HG03354 (cell line): Measurements from ENCODE around the gene RUNX1.
"Not testable (repeated sequence)": the region's sequence is repeated elsewhere in the genome, so short reads cannot be mapped to it uniquely, and the experiment has no call there.

Source experiments
- ATAC-seq: cut with Tn5 transposase; IDR thresholded peaks from one replicate; pipeline ENCODE4 v1.9.1; 2021; ENCODE audit warnings: mild to moderate bottlenecking; ENCODE audit not compliant: unreplicated experiment, poor library complexity, severe bottlenecking

RUNX1 gene

DNA sequence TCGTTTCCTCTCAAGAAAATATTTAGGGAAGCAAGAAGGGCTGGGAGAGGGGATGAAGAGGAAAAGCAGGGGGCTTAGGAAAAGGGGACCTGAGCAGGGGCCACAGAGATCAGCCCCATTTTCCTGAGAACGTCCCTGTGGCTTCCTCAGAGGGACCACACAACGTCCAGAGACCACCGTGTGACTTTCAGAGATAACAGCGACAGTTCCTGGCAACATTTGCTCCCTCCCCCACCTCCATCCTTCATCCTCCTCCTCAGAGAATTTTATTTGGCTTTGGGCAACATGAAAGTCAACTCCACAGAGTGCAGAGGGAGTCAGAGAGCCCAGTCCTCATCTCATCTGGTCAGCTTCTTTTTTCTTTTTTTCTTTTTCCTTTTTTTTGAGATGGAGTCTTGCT, 50.9 kb downstream of the RUNX1 start:
- no peak for ATAC-seq

DNA sequence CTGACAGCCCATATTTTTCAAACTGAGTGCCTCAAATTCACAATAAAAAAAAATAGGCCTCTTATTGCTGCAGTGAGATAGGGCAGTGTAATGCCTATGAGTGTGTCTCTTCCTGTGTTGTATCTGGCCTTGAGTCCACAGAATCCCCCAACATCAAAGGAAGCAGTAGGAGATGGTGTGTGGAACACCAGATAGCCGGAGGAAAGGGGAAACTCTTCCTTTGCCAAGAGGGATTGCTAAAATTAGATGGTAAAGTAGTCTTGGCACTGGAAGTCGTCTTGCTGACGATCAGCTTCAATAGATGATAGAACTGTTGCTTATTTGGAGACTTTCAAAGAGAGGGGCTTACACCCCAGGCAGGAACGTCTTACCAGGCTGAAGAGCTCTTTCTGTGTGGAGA, 51.8 kb downstream of the RUNX1 start:
- ATAC-seq, result no peak

DNA sequence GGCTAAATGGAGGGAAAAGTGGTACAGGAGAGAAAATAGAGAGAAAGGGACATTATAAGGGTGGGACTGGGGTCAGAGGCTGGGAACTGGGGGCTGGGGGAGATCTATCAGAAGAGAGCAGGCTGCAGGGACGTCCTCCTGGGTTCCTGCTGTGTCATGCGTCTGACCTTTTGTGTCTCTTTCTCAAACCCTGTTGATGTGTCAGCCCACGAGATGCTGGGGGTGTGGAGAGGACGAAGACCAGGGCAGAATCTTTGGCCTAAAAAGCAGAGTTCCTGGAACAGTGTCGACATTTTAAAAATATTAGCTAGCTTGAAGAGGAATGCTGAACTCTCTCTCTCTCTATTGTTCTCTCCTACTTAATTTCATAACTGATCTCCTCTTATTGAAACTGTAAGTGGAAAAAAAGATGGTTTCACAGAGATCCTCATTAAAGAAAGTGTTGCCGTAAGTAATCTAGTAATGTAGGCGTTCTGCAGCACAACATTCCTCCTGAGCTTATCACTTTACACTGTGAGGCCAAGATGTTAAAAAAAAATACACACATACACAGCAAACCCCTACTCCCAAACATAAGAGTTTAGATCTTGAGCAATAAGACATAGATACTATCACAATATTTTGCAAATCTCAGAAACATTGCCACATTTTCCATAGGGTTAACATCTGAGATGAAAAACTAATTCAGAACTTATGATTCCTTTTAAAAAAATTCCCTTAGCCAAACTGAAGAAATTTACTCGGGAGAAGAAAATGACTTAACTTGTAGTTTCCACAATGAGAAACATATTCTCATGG, 52.6 kb downstream of the RUNX1 start:
- ATAC-seq, result no peak

DNA sequence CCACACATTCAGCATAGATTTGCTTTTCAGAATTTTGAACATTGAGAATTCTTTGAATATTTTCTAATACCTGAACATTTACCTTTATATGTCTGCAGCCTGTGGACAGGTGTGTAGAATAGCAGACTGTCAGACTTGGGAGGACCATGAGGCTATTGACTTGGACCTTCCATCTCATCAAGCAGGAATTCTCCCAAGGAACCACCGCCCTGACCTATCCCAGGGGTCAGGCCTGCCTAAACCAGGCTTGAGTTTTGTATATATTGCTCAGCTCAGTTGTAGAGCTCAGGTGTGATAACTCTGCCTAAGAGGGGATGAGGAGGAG, 53.2 kb downstream of the RUNX1 start:
- ATAC-seq, result no peak

DNA sequence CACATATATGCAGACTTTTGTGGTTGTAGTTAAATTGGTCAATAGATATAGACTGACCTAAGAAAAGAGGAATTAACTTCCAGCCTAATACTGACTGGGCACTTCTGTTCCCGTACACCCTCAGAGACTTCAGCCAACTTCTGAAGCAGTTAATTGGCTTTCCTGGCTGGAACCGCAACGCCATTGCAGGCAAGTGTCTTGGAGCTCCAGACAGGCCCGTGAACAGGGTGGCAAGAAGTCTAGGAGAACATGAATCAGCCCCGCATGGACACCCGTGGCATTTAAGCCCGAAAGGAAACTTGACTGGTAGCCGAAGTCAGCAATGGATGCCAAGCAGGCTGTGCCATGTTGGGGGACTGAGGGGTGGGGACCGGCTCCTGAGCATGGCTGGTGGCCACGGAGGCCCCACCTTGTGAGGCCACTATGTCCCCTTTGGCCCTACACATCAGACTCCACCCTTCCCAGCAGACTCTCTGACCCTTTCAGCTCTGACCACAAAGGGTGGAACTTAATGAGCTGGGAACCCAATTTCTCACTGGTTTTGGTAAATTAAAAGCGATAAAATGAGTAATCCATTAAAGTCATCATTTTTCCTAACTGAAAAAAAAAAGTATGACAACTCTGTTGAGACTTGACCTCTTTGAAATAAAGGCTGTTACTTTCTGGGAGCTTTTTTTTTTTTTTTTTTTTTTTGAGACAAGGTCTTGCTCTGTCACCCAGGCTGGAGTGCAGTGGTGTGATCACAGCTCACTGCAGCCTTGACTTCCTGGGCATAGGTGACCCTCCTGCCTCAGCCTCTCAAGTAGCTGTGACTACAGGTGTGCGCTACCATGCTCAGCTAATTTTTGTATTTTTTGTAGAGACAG, 54.1 kb downstream of the RUNX1 start:
- no peak for ATAC-seq

DNA sequence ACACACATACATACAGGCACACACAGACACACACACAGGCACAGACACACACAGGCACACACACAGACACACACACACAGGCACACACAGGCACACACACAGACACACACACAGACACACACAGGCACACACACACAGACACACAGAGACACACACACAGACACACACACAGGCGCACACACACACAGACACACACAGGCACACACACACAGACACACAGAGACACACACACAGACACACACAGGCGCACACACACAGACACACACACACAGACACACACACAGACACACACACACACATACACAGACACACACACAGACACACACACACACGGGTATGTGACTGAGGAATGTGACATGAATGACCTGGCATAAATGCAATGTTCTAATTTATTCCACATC, 55.6 kb downstream of the RUNX1 start:
- not testable (repeated sequence) for ATAC-seq

DNA sequence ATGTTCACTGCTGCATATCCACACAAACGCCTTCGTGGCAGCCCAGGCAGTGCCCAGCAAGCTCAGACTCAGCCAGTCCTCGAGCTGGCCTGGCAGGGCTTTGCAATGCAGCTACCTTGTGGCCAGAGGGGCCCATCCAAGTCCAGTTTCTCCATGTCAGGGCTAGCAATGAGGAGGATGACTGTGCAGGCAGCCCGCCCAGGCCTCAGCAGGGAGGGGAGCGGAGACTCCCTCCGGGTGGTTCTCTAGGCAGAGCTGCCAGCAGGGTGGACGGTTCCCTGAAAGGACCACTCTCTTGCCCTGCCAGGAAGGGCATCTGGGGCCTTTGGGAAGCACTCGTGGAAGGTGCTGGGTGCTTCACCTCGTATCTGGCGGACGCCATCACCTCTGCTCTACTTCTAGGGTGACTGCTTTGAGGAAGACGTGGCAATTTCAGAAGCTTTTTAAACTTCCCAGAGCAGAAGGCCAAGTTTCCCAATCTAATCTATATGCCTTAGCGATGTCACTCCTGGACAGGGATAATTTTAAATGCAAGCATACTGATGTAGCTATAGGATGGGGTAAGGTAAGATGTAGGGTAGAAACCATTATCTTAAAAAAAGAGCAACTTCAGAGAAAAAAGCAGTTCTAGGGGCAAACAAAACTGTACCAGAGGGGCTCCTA, 56.2 kb downstream of the RUNX1 start:
- no peak for ATAC-seq

DNA sequence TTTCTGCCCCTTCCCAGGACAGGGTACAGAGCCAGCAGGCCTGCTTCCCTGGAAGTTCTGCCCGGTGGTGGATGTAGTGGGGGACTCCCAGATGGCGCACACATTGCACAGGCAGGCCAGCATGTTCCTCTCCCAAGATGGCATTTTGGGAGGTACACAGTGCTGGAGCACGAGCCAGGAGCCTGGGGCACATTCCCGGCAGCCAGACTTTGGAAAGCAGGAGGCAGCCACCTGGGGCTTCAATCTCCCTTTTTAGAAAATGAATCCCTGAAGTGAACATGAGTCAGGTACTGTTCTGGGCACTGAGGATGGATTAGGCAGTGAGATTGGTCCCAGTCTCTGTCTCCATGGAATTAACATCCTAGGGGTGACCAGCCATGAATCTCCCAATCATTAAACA, 56.9 kb downstream of the RUNX1 start:
- no peak for ATAC-seq

DNA sequence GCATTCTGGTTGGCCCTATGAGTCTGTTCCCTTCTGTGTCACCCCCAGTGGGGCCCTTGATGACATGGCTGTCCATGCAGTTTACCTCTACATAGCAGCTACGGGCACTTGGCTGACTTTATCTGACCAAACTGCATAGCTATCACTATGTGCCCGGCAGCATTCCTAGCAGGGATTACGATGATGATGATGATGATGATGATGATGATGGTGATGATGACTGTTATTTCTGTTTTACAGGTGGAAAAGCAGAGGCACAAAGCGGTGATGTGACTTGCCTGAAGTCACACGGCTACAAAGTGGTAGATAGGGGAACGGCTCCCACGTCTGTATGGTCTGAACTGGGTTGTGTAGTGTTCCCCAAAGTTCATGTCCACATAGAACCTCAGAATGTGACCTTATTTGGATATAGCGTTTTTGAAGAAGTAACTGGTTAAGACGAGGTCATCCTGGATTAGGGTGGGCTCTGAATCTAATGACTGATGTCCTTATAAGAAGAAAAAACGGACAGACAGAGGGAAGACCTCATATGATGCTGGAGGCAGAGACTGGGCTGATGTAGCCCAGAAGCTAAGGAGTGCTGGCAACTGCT, 57.6 kb downstream of the RUNX1 start:
- ATAC-seq, result no peak

DNA sequence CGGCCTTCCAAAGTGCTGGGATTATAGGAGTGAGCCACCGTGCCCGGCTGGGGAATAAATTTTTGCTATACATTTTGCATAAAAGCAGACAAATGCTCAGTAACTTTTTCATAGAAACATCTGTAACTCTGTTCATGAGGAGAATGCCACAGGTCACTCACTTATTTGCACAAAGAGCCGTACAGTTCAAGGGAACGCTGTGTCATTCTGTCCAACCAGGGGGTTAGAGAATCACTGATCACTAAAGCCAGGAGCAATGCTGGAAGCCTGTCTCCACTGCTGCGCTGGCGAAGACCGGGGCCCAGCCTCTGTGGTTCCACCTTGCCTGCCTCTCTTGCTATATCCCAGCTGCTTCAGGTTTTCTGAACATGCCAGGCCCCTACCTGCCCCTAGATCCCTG, 58.3 kb downstream of the RUNX1 start:
- no peak for ATAC-seq

DNA sequence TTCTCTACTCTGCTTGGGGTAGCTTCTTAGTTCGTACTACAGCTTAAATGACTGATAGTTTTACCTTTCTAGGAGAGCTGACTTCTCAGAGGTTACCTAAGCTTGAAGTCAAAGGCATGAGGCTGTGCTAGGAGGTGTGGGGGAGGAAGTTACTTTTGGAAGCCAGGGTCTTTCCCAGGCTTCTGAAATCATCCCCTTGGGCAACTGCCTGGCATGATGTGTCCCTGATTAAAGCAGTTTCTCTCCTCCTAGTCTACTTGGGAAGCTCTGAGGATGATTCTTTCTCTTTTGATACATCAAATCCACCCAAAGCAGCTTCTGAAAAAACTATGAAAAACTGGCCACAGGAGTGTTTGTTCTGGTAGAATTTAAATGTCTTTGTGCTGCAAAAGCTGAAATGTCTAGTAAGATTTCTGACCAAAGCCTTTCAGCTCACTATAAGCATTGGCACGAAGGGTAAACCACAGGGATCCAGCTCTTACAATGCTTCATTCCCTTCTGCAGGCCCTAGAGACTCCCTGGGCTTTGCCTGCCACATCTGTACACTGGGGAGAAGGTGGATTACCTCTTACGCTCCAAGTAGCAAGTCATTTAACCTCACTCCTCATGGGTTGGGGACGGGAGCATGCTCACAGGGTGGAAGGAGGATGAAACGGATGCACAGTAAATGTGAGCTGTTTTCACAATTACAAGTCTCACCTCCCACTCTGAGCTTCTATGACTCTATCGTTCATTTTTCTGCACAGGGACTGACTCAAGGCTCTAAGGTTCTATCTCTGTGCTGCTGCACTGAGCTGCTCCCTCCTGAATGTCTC, 59.6 kb downstream of the RUNX1 start:
- ATAC-seq, result no peak

DNA sequence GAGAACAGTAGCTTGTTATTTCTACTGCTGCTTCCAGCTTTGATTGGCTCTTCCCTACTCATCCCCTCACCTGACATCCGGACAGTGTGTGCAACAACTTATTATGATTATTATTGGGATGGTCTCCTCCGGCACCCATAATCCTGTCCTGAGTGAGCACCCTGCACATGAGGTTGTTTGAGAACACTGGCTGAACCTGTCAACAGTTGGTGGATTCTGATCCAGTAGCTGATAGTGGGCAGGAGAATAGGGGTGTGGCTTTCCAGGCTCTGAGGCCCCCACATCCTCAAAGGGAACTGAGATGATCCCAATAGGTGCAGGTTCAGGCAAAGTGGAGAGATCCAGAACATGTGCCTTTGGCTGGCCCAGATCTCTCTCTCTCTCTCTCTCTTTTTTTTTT, 60.5 kb downstream of the RUNX1 start:
- no peak for ATAC-seq

DNA sequence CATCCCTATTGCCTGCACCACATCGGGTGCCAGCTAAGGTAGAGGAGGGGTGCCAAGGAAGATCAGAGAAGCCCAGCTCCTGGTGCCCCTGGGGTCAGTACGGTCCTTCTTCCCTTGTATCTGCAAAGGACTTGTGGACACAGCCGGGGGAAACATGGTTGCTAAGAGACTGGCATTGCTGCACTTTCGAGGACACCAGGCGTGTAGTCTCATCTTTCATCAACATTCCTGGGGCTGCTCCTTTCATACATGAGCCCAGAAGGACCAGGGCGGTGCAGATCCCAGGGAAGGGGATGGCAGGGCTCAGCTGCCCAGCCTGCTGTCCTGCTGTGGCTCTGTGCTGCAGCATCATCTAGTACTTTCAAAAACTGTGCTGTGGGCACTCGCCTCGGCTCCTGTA, 61.0 kb downstream of the RUNX1 start:
- ATAC-seq, result no peak

DNA sequence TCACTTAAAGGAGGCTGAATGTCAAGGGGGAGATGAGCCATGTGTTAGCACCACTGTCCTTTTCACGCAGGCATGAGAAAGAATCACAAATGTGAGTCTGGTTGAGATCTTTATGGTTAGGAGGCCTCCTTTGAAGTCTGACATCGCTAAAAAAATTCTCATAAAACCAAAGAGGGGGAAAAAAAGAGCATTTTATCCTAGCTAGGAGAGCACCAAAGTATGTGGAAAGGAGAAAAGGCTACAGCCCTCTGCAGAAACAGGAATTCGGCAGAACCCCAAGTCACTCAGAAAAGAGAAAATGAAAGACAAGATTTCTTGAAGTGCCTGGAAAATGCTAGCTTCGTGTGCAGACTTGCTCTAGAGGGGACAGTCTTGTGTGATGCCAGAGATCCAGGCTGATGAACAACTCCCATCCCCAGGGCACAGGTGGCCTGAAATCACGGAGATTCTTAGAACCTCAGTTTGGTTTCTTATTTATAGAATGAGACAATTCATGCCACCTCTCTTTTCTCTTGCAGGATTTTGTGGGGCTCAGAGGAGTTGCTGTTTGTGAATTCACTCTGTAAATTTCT, 61.5 kb downstream of the RUNX1 start:
- no peak for ATAC-seq

DNA sequence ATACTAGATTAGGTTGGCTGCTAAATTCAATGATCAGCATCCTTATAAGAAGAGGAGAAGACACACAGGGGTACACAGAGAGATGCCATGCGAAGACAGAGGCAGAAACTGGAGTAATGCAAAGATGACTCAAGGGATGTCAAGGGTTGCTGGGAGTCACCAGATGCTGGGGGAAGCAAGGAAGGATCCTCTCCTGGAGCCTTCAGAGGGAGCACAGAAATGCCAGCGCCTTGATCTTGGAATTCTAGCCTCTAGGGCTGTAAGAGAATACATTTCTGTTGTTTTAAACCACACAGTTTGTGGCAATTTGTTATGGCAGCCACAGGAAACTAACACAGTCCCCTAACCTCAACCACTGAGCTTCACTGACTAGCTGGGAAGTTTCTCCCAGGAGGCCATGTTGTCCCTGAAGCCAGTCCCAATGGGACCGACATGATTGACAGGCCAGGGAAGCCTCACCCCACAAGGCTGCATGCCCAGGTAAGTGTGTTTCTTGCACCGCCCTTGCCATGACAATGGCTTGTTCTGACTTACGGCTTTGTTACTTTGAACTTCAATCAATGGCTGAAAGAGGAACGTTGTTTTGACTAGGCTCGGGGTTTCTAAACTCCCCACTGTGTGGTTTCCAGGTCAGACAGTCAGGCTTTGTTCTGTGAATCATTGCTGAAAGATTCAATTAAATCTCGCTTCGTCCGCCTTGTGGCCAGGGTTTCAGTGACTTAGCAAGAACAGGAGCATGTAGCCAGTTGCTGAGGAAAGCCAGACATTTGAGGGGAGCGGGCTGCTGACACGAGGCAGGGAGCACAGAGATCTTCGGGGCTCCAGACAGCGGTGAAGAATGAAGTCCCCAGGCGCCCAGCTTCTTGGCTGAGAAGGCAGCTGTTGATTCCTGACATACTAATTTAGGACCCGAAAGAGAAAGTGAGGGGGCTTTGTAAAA, 62.3 kb downstream of the RUNX1 start:
- ATAC-seq, result peak; percentile 78

DNA sequence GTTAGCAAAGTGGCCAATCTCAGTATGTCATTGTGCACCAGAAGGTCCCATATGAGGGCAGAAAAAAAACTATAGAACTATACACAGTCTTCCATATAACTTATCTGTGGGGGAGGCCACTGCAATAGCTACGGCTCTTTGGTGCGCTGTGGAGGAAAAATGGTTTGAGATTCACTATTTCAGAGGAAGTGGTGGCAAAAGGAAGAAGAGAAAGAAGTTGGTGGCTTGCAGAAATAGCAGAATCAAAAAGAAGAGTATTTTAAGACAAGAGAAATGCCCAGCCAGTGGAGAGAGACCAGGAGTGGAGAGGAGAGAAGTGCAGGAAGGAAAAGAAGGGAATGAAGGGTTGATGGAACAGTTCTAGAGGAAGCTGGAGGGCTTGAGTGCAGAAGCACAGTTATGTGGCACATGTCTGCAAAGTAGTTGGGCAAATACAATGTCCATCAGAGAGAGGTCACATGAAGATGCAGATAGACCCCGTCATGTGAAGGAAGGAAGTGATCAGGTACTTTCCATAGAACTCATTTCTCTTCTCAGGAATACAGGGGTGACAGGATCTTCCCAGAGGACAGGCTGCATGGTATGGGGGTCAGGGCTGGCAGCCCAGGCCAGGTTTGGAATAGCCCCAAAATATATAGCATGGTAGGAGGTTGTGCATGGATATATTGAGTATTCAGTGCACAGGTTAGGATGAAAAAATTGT, 64.6 kb downstream of the RUNX1 start:
- no peak for ATAC-seq

DNA sequence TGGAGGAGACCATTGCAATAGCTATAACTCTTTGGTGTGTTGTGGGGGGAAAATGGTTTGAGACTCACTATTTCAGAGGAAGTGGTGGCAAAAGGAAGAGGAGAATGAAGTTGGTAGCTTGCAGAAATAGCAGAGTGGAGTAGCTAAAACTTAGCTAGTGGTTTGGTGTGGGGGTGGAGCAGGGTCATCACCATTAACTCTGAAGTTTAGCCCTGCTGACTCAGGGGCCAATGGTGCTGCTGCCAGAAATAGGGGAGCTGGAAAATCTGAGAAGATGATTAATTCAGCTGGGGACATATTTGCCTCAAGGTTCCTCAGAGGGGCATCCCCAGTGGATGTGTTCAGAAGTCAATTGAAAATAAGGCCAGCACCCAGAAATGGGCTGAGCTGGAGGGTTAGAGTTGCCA, 65.4 kb downstream of the RUNX1 start:
- ATAC-seq, result no peak

DNA sequence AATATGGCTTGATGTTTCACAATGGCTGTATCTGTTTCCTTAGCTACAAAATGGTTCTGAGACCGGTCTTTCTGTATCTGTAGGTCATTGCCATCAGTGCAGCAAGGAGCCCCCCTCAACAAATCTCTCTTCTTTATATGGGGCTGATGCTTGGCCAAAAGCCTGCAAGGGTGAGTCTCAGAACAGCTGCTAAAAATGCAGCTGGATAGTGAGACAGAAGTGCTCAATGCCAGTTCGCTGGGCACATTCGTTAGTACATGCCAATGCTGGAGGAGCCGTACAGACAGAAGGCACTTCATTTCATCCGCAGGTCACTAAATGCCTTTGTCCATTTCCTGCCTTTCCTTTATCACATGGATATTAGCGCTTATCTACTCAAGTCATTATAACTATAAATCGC, 67.3 kb downstream of the RUNX1 start:
- ATAC-seq, result no peak
